Activated naive CD4-positive, alpha-beta T cell treated with anti-CD3 and anti-CD28 coated beads for 36 hours (primary cell): ENCODE measurements around the gene SCFD2. TPM values are rescaled to one million over a fixed set of nuclear protein-coding genes. Genes with fewer than 3 reads are reported as not detected.
"Not testable (repeated sequence)": the region's sequence is repeated elsewhere in the genome, so short reads cannot be mapped to it uniquely, and the experiment has no call there.

Experiments
- CTCF ChIA-PET: fragments of 350-600 bp; sonication (Branson Sonifier 250); formaldehyde crosslinking; loops from one replicate; lab custom pipeline; 2021; ENCODE audit warnings: antibody characterized with exemption; lab: Charles Lee
- DNase-seq: peaks from one replicate; pipeline ENCODE4 v3.0.0-alpha.2; 2020
- H3K27ac Mint-ChIP-seq: one replicate; pipeline ENCODE4 v1.8.0; 2021; ENCODE audit warnings: mild to moderate bottlenecking, mixed read lengths
- H3K27me3 Mint-ChIP-seq: one replicate; pipeline ENCODE4 v1.8.0; 2021; ENCODE audit warnings: low read depth, mixed read lengths
- H3K36me3 Mint-ChIP-seq: one replicate; pipeline ENCODE4 v1.8.0; 2021; ENCODE audit warnings: low read depth, mixed read lengths
- H3K4me1 Mint-ChIP-seq: one replicate; pipeline ENCODE4 v1.8.0; 2021; ENCODE audit warnings: low read depth, mixed read lengths
- H3K4me3 Mint-ChIP-seq: one replicate; pipeline ENCODE4 v1.8.0; 2021; ENCODE audit warnings: mild to moderate bottlenecking, moderate library complexity, mixed read lengths
- H3K9me3 Mint-ChIP-seq: one replicate; pipeline ENCODE4 v1.8.0; 2021; ENCODE audit warnings: mixed read lengths
- intact Hi-C: fragments of 100-400 bp; cut with micrococcal nuclease; formaldehyde crosslinking; loops from one replicate; pipeline ENCODE4 v1.15.1; 2023
- total RNA-seq, 2 experiments: library from RNA; stranded (reverse); gene quantifications; one replicate each; pipeline ENCODE4 v1.2.3, GENCODE V29; 2021

Gene SCFD2
- total RNA-seq, 2 experiments from 2014 or later: 14.3 to 15.1 TPM

GRCh38 chr4:52993771-52994170, 372.1 kb downstream of the SCFD2 start:
- intact Hi-C loops: no loop called here
- no peak for DNase-seq
- H3K9me3 Mint-ChIP-seq: peaks cover 3% of the 10 kb centered on the region
- peaks cover 13% of the 10 kb centered on the region for H3K36me3 Mint-ChIP-seq
- H3K4me3 Mint-ChIP-seq: no peak overlapping the region
- no peak overlapping the region for H3K27ac Mint-ChIP-seq
- CTCF ChIA-PET: no interaction called here
- H3K4me1 Mint-ChIP-seq: no peaks in the 10 kb centered on the region
- H3K27me3 Mint-ChIP-seq: no peaks in the 10 kb centered on the region

GRCh38 chr4:52992551-52992950, 373.3 kb downstream of the SCFD2 start:
- not testable (repeated sequence) for H3K4me3 Mint-ChIP-seq, H3K9me3 Mint-ChIP-seq

GRCh38 chr4:52991472-52991871, 374.4 kb downstream of the SCFD2 start:
- H3K4me1 Mint-ChIP-seq: no peaks in the 10 kb centered on the region
- H3K4me3 Mint-ChIP-seq: no peak overlapping the region
- CTCF ChIA-PET: no interaction called here
- H3K36me3 Mint-ChIP-seq: peaks cover 13% of the 10 kb centered on the region
- intact Hi-C loops: no loop called here
- H3K27me3 Mint-ChIP-seq: no peaks in the 10 kb centered on the region
- H3K9me3 Mint-ChIP-seq: peaks cover 3% of the 10 kb centered on the region
- H3K27ac Mint-ChIP-seq: no peak overlapping the region
- DNase-seq: no peak

More at GRCh38 chr4:52992551-52992950, 373.3 kb downstream of the SCFD2 start:
- H3K36me3 Mint-ChIP-seq: peaks cover 13% of the 10 kb centered on the region
- DNase-seq, H3K27me3 Mint-ChIP-seq, H3K27ac Mint-ChIP-seq, intact Hi-C loops, CTCF ChIA-PET, H3K4me1 Mint-ChIP-seq: not testable (repeated sequence)

- Mint-ChIP-seq H3K4me3 (no peak overlapping the region), H3K27ac (no peak overlapping the region), H3K9me3 (peaks cover 3% of the 10 kb centered on the region), H3K36me3 (peaks cover 13% of the 10 kb centered on the region), H3K27me3 (no peaks in the 10 kb centered on the region), H3K4me1 (no peaks in the 10 kb centered on the region)
- intact Hi-C loops: no loop called here
- CTCF ChIA-PET: interaction anchor here (1.2 kb wide), 1 partner anchor 445 kb away, joined by 3 read pairs; no protein-coding TSS in a partner anchor
- DNase-seq: no peak
Observed at GRCh38 chr4:52990706-52991105, 375.2 kb downstream of the SCFD2 start.

- no peaks in the 10 kb centered on the region for H3K4me1 Mint-ChIP-seq
- H3K27me3 Mint-ChIP-seq: no peaks in the 10 kb centered on the region
- peaks cover 13% of the 10 kb centered on the region for H3K36me3 Mint-ChIP-seq
- CTCF ChIA-PET: interaction anchor here (1.2 kb wide), 1 partner anchor 444 kb away, joined by 3 read pairs; no protein-coding TSS in a partner anchor
- DNase-seq: no peak
- H3K4me3 Mint-ChIP-seq: no peak overlapping the region
- H3K9me3 Mint-ChIP-seq: peaks cover 3% of the 10 kb centered on the region
- intact Hi-C loops: no loop called here
- no peak overlapping the region for H3K27ac Mint-ChIP-seq
Observed at GRCh38 chr4:52989865-52990264, 376.0 kb downstream of the SCFD2 start.

- Mint-ChIP-seq H3K36me3 (peaks cover 6% of the 10 kb centered on the region), H3K27me3 (no peaks in the 10 kb centered on the region), H3K4me1 (no peaks in the 10 kb centered on the region), H3K27ac (no peak overlapping the region), H3K9me3 (peaks cover 3% of the 10 kb centered on the region), H3K4me3 (no peak overlapping the region)
- DNase-seq: no peak
- CTCF ChIA-PET: no interaction called here
- intact Hi-C loops: no loop called here
Observed at GRCh38 chr4:52987392-52988056, 378.3 kb downstream of the SCFD2 start.

- no peaks in the 10 kb centered on the region for H3K9me3 Mint-ChIP-seq
- H3K4me1 Mint-ChIP-seq: no peaks in the 10 kb centered on the region
- intact Hi-C loops: no loop called here
- no peaks in the 10 kb centered on the region for H3K36me3 Mint-ChIP-seq
- no peak for DNase-seq
- no peak overlapping the region for H3K4me3 Mint-ChIP-seq
- no peak overlapping the region for H3K27ac Mint-ChIP-seq
- no peaks in the 10 kb centered on the region for H3K27me3 Mint-ChIP-seq
- CTCF ChIA-PET: interaction anchor here (1.2 to 1.7 kb wide), 4 partner anchors 13 to 609 kb away, joined by 3 to 11 read pairs (median 4); no protein-coding TSS in a partner anchor
Observed at GRCh38 chr4:52984462-52984881, 381.4 kb downstream of the SCFD2 start.

GRCh38 chr4:52983563-52984303, 382.1 kb downstream of the SCFD2 start:
- DNase-seq: no peak
- H3K9me3 Mint-ChIP-seq: no peaks in the 10 kb centered on the region

GRCh38 chr4:52982946-52983340, 382.9 kb downstream of the SCFD2 start:
- no peaks in the 10 kb centered on the region for H3K4me1 Mint-ChIP-seq
- no peaks in the 10 kb centered on the region for H3K9me3 Mint-ChIP-seq
- no peak for DNase-seq
- H3K4me3 Mint-ChIP-seq: no peak overlapping the region
- H3K36me3 Mint-ChIP-seq: peaks cover 1% of the 10 kb centered on the region
- intact Hi-C loops: loop anchor here (1.0 to 2.0 kb wide), 5 partner anchors 72 to 607 kb away; no protein-coding TSS in a partner anchor
- CTCF ChIA-PET: interaction anchor here (0.6 to 3.7 kb wide), 11 partner anchors 21 to 940 kb away, joined by 3 to 29 read pairs (median 3); partner anchors contain the start of gene RASL11B
- H3K27me3 Mint-ChIP-seq: no peaks in the 10 kb centered on the region
- H3K27ac Mint-ChIP-seq: no peak overlapping the region

More at GRCh38 chr4:52983563-52984303, 382.1 kb downstream of the SCFD2 start:
- intact Hi-C loops: loop anchor here (1.0 to 2.0 kb wide), 4 partner anchors 72 to 439 kb away; no protein-coding TSS in a partner anchor
- Mint-ChIP-seq H3K4me1 (no peaks in the 10 kb centered on the region), H3K27ac (no peak overlapping the region), H3K4me3 (no peak overlapping the region), H3K36me3 (no peaks in the 10 kb centered on the region), H3K27me3 (no peaks in the 10 kb centered on the region)
- CTCF ChIA-PET: interaction anchor here (0.6 to 3.7 kb wide), 9 partner anchors 21 to 939 kb away, joined by 3 to 29 read pairs (median 3); partner anchors contain the start of gene RASL11B

- Mint-ChIP-seq H3K4me3 (no peak overlapping the region), H3K4me1 (no peaks in the 10 kb centered on the region), H3K27me3 (no peaks in the 10 kb centered on the region), H3K27ac (no peak overlapping the region), H3K36me3 (peaks cover 2% of the 10 kb centered on the region), H3K9me3 (no peaks in the 10 kb centered on the region)
- CTCF ChIA-PET: interaction anchor here (0.6 to 3.7 kb wide), 12 partner anchors 20 to 607 kb away, joined by 3 to 29 read pairs (median 3); partner anchors contain the start of gene RASL11B
- DNase-seq: no peak
- intact Hi-C loops: loop anchor here (1.0 to 2.0 kb wide), 4 partner anchors 270 to 606 kb away; no protein-coding TSS in a partner anchor
Observed at GRCh38 chr4:52982255-52982945, 383.5 kb downstream of the SCFD2 start.

- no peak for DNase-seq
- H3K4me3 Mint-ChIP-seq: no peak overlapping the region
- intact Hi-C loops: loop anchor here (2.0 kb wide), 1 partner anchor 357 kb away; no protein-coding TSS in a partner anchor
- no peak overlapping the region for H3K27ac Mint-ChIP-seq
- H3K4me1 Mint-ChIP-seq: no peaks in the 10 kb centered on the region
- CTCF ChIA-PET: interaction anchor here (3.7 kb wide), 1 partner anchor 434 kb away, joined by 29 read pairs; no protein-coding TSS in a partner anchor
- no peaks in the 10 kb centered on the region for H3K9me3 Mint-ChIP-seq
- no peaks in the 10 kb centered on the region for H3K27me3 Mint-ChIP-seq
- peaks cover 9% of the 10 kb centered on the region for H3K36me3 Mint-ChIP-seq
Observed at GRCh38 chr4:52979821-52980590, 385.9 kb downstream of the SCFD2 start.
